C4-2B (cell line): Measurements from ENCODE around the gene ZNF716.

Source experiments
- CTCF ChIP-seq: fragments of 450-650 bp; conservative IDR thresholded peaks from 2 replicates; pipeline ENCODE4 v1.5.1; 2017; ENCODE audit warnings: mild to moderate bottlenecking
- ZFX ChIP-seq: fragments of 450-650 bp; IDR thresholded peaks from 2 replicates; pipeline ENCODE4 v1.6.1; 2017

- TF ChIP-seq CTCF (no peak), ZFX (no peak)
These were observed 55.2 kb downstream of the ZNF716 start for GRCh38 chr7:57505176-57505575.
